IMR-90 (cell line): ENCODE measurements around the gene ATP11A. TPM values are rescaled to one million over a fixed set of nuclear protein-coding genes. Genes with fewer than 3 reads are reported as not detected.

Source experiments
- ATAC-seq: fragments of 200-7000 bp; cut with Tn5 transposase; 2 replicates; pipeline ENCODE4 v1.9.1; 2020; ENCODE audit warnings: low read depth, mild to moderate bottlenecking, moderate library complexity
- BruUV-seq: library from RNA; stranded (reverse); fragments of 400-500 nt; replicated peaks from 2 replicates; lab custom pipeline; 2021; lab: Mats Ljungman, UMichigan
- CTCF ChIA-PET: fragments of 300-600 bp; formaldehyde crosslinking; extraction: SDS; loops from one replicate; lab custom pipeline; 2021; ENCODE audit warnings: antibody characterized with exemption; lab: Yijun Ruan, JAX
- POLR2A ChIA-PET: fragments of 300-600 bp; sonication (Branson Sonifier 250); formaldehyde crosslinking; loops from one replicate; lab custom pipeline; 2022; ENCODE audit warnings: antibody characterized with exemption; ENCODE audit not compliant: unreplicated experiment; lab: Charles Lee
- DNase-seq: peaks from one replicate; pipeline ENCODE4 v3.0.0; 2013
- H2AFZ ChIP-seq: replicated peaks from 2 replicates; pipeline ENCODE3; 2013; ENCODE audit warnings: low read length, mild to moderate bottlenecking; ENCODE audit not compliant: poor library complexity
- H2AK5ac ChIP-seq: 2 replicates; pipeline ENCODE4 v1.6.1; 2013; ENCODE audit warnings: low read depth, low read length, inconsistent platforms
- H2AK9ac ChIP-seq: replicated peaks from 2 replicates; pipeline ENCODE3; 2013; ENCODE audit warnings: mild to moderate bottlenecking, low read depth, low read length, moderate library complexity; ENCODE audit not compliant: poor library complexity
- H2BK120ac ChIP-seq: 2 replicates; pipeline ENCODE4 v1.6.1; 2013; ENCODE audit warnings: low read depth, low read length, inconsistent platforms
- H2BK15ac ChIP-seq: 3 replicates; pipeline ENCODE4 v1.6.1; 2013; ENCODE audit warnings: low read depth, low read length, inconsistent platforms
- H2BK20ac ChIP-seq: 2 replicates; pipeline ENCODE4 v1.6.1; 2013; ENCODE audit warnings: low read depth, mild to moderate bottlenecking, inconsistent platforms, low read length, moderate library complexity
- H2BK5ac ChIP-seq: 2 replicates; pipeline ENCODE4 v1.6.1; 2013; ENCODE audit warnings: mild to moderate bottlenecking, low read depth, low read length, inconsistent platforms; ENCODE audit not compliant: poor library complexity, severe bottlenecking
- H3K14ac ChIP-seq: replicated peaks from 2 replicates; pipeline ENCODE4 v1.6.1; 2013; ENCODE audit warnings: low read depth, low read length, inconsistent platforms
- H3K18ac ChIP-seq: 2 replicates; pipeline ENCODE4 v1.6.1; 2013; ENCODE audit warnings: low read depth, low read length, control low read depth
- H3K23ac ChIP-seq: 2 replicates; pipeline ENCODE4 v1.6.1; 2013; ENCODE audit warnings: low read depth, low read length, inconsistent platforms
- H3K27ac ChIP-seq: 2 replicates; pipeline ENCODE4 v1.5.1; 2013; ENCODE audit warnings: mild to moderate bottlenecking, control low read depth, low read length; ENCODE audit not compliant: insufficient read depth
- H3K27me3 ChIP-seq: 2 replicates; pipeline ENCODE4 v1.6.1; 2013; ENCODE audit warnings: low read length; ENCODE audit not compliant: control insufficient read depth, insufficient read depth
- H3K36me3 ChIP-seq: 2 replicates; pipeline ENCODE4 v1.6.1; 2013; ENCODE audit warnings: low read length, mixed read lengths; ENCODE audit not compliant: control insufficient read depth, insufficient read depth
- H3K4ac ChIP-seq: 2 replicates; pipeline ENCODE4 v1.6.1; 2013; ENCODE audit warnings: low read depth, low read length, inconsistent platforms
- H3K4me1 ChIP-seq: 2 replicates; pipeline ENCODE4 v1.6.1; 2013; ENCODE audit warnings: low read length, mixed read lengths; ENCODE audit not compliant: control insufficient read depth, insufficient read depth
- H3K4me2 ChIP-seq: 2 replicates; pipeline ENCODE4 v1.6.1; 2013; ENCODE audit warnings: low read depth, mild to moderate bottlenecking, control low read depth, low read length, moderate library complexity
- H3K4me3 ChIP-seq: 2 replicates; pipeline ENCODE4 v1.5.1; 2013; ENCODE audit warnings: low read depth, mild to moderate bottlenecking, control low read depth, low read length, moderate library complexity; ENCODE audit not compliant: insufficient read depth
- H3K56ac ChIP-seq: 2 replicates; pipeline ENCODE4 v1.6.1; 2013; ENCODE audit warnings: low read length, inconsistent platforms; ENCODE audit not compliant: insufficient read depth; ENCODE audit errors: extremely low read depth
- H3K79me1 ChIP-seq, 2 experiments: 2 replicates each; pipeline ENCODE4 v1.6.1; 2013; ENCODE audit warnings: low read length in 2 of 2, inconsistent platforms in 1 of 2, low read depth in 1 of 2
- H3K9ac ChIP-seq: 2 replicates; pipeline ENCODE4 v1.6.1; 2013; ENCODE audit warnings: low read depth, low read length, control low read depth
- H3K9me1 ChIP-seq: 2 replicates; pipeline ENCODE4 v1.6.1; 2013; ENCODE audit warnings: low read length, inconsistent platforms; ENCODE audit not compliant: insufficient read depth
- H3K9me3 ChIP-seq: 2 replicates; pipeline ENCODE4 v1.6.1; 2013; ENCODE audit warnings: low read length; ENCODE audit not compliant: control insufficient read depth, insufficient read depth
- H4K20me1 ChIP-seq: 2 replicates; pipeline ENCODE4 v1.6.1; 2013; ENCODE audit warnings: low read length, inconsistent platforms; ENCODE audit not compliant: insufficient read depth
- H4K5ac ChIP-seq: 2 replicates; pipeline ENCODE4 v1.6.1; 2013; ENCODE audit warnings: mild to moderate bottlenecking, low read depth, low read length, control low read depth
- H4K8ac ChIP-seq, 2 experiments: 2 replicates each; pipeline ENCODE4 v1.6.1; 2013; ENCODE audit warnings: low read depth in 2 of 2, low read length in 2 of 2, control low read depth in 1 of 2, inconsistent platforms in 1 of 2
- H4K91ac ChIP-seq: 2 replicates; pipeline ENCODE4 v1.6.1; 2013; ENCODE audit warnings: low read depth, low read length, inconsistent platforms; ENCODE audit not compliant: insufficient read depth
- BHLHE40 ChIP-seq: fragments of 150-350 bp; IDR thresholded peaks from 2 replicates; pipeline ENCODE4 v1.6.1; 2016; ENCODE audit warnings: mild to moderate bottlenecking, low read depth, low read length
- CEBPB ChIP-seq: IDR thresholded peaks from 2 replicates; pipeline ENCODE4 v1.6.1; 2012; ENCODE audit warnings: low read depth, low read length, improper control_type of control experiment
- CHD1 ChIP-seq: IDR thresholded peaks from 2 replicates; pipeline ENCODE4 v1.6.1; 2012; ENCODE audit warnings: low read depth, low read length, improper control_type of control experiment
- CTCF ChIP-seq: conservative IDR thresholded peaks from 2 replicates; pipeline ENCODE4 v1.5.1; 2012; ENCODE audit warnings: mild to moderate bottlenecking, low read depth, low read length, improper control_type of control experiment
- ELK1 ChIP-seq: fragments of 150-350 bp; IDR thresholded peaks from 2 replicates; pipeline ENCODE4 v1.6.1; 2016; ENCODE audit warnings: low read depth, mild to moderate bottlenecking, low read length, moderate library complexity, borderline replicate concordance
- FOS ChIP-seq: fragments of 150-350 bp; IDR thresholded peaks from 2 replicates; pipeline ENCODE4 v1.6.1; 2016; ENCODE audit warnings: low read depth, low read length
- MAFK ChIP-seq: IDR thresholded peaks from 2 replicates; pipeline ENCODE4 v1.6.1; 2012; ENCODE audit warnings: low read depth, low read length, improper control_type of control experiment
- MAZ ChIP-seq: IDR thresholded peaks from 2 replicates; pipeline ENCODE4 v1.6.1; 2012; ENCODE audit warnings: low read depth, mild to moderate bottlenecking, low read length, improper control_type of control experiment, moderate library complexity, borderline replicate concordance
- MXI1 ChIP-seq: IDR thresholded peaks from 2 replicates; pipeline ENCODE4 v1.6.1; 2012; ENCODE audit warnings: low read depth, mild to moderate bottlenecking, low read length, moderate library complexity, borderline replicate concordance
- NFE2L2 ChIP-seq: fragments of 150-350 bp; IDR thresholded peaks from 2 replicates; pipeline ENCODE4 v1.6.1; 2016; ENCODE audit warnings: low read depth, mild to moderate bottlenecking, low read length
- POLR2A ChIP-seq: IDR thresholded peaks from 2 replicates; pipeline ENCODE4 v1.6.1; 2012; ENCODE audit warnings: mild to moderate bottlenecking, low read depth, low read length
- RAD21 ChIP-seq: IDR thresholded peaks from 2 replicates; pipeline ENCODE4 v1.6.1; 2012; ENCODE audit warnings: low read length, improper control_type of control experiment
- RCOR1 ChIP-seq: IDR thresholded peaks from 2 replicates; pipeline ENCODE4 v1.6.1; 2012; ENCODE audit warnings: mild to moderate bottlenecking, low read length, improper control_type of control experiment; ENCODE audit not compliant: insufficient replicate concordance
- RFX5 ChIP-seq: IDR thresholded peaks from 2 replicates; pipeline ENCODE4 v1.8.0; 2012; ENCODE audit warnings: low read depth, mild to moderate bottlenecking, low read length, moderate library complexity
- SMC3 ChIP-seq: fragments of 150-350 bp; IDR thresholded peaks from 2 replicates; pipeline ENCODE4 v1.6.1; 2016; ENCODE audit warnings: low read depth, mild to moderate bottlenecking, antibody characterized with exemption, low read length, moderate library complexity
- USF2 ChIP-seq: fragments of 150-350 bp; IDR thresholded peaks from 2 replicates; pipeline ENCODE4 v1.6.1; 2017; ENCODE audit warnings: mild to moderate bottlenecking, antibody characterized with exemption, low read length, low read depth
- WGBS, 2 experiments: methylation state at CpG; one replicate each; pipeline versions ENCODE4 v1.1.5 to v1.1.7; 2013; ENCODE audit warnings: missing lambda C conversion rate in 2 of 2; ENCODE audit not compliant: insufficient read length in 1 of 2; ENCODE audit errors: extremely low coverage in 2 of 2; 5-methylcytosine and 5-hydroxymethylcytosine counted together
- dilution Hi-C: fragments of 300-500 bp; cut with HindIII; formaldehyde crosslinking; loops from one replicate; pipeline ENCODE4 v1.14.3; 2018; ENCODE audit warnings: low sequenced_read_pairs; ENCODE audit not compliant: unreplicated experiment
- in situ Hi-C: fragments of 300-500 bp; cut with MboI; formaldehyde crosslinking; loops from 3 replicates; pipeline ENCODE4 v1.14.3; 2019; ENCODE audit warnings: low sequenced_read_pairs, inconsistent platforms, mixed read lengths
- intact Hi-C: fragments of 100-400 bp; cut with micrococcal nuclease; formaldehyde crosslinking; loops from 2 replicates; pipeline ENCODE4 v1.10.0; 2022
- polyA plus RNA-seq, 3 experiments: library from polyadenylated mRNA; depleted of rRNA; stranded (reverse); fragments of >200 nt; gene quantifications; 2 replicates each; pipeline ENCODE4 v1.2.3, GENCODE V29; 2012; ENCODE audit warnings: low replicate concordance in 1 of 3
- total RNA-seq: library from RNA; depleted of rRNA; stranded (reverse); fragments of >200 nt; gene quantifications from 2 replicates; pipeline ENCODE4 v1.2.3, GENCODE V29; 2012

ATP11A gene
- total and polyA plus RNA-seq, 2 of the 4 experiments (the other 2 are of a cell fraction): 8.4 to 12.0 TPM

- Histone ChIP-seq H3K4me1 (no peaks in the 10 kb centered on the region; the same call in 1 of the 2 replicates), H3K4me2 (no peak overlapping the region), H4K91ac (no peak overlapping the region), H3K14ac (no peak overlapping the region), H3K36me3 (peaks cover 3% of the 10 kb centered on the region; the same call in 1 of the 2 replicates), H3K9me3 (no peaks in the 10 kb centered on the region), H3K23ac (no peak overlapping the region), H4K5ac (no peak overlapping the region), H3K9me1 (no peaks in the 10 kb centered on the region; the same call in 1 of the 2 replicates), H3K79me1 (peaks cover 4 to 17% of the 10 kb centered on the region in 2 experiments; a peak in 2 of 4 replicates), H3K4me3 (no peak overlapping the region), H4K20me1 (peaks cover 24% of the 10 kb centered on the region), H3K56ac (no peak overlapping the region), H3K9ac (no peak overlapping the region), H3K27me3 (no peaks in the 10 kb centered on the region), H2AFZ (no peak overlapping the region), H3K18ac (no peak overlapping the region), H2AK9ac (no peak overlapping the region), H2BK120ac (no peak overlapping the region), H2BK5ac (no peak overlapping the region), H2AK5ac (no peak overlapping the region), H2BK15ac (no peak overlapping the region), H3K27ac (no peak overlapping the region), H2BK20ac (no peak overlapping the region), H3K4ac (no peak overlapping the region), H4K8ac (no peak overlapping the region)
- TF ChIP-seq FOS (no peak), ELK1 (no peak), MXI1 (no peak), CEBPB (no peak), USF2 (no peak), CTCF (no peak), CHD1 (no peak), RAD21 (no peak), BHLHE40 (no peak), NFE2L2 (no peak), MAZ (no peak), SMC3 (no peak), RFX5 (no peak), MAFK (no peak), POLR2A (no peak), RCOR1 (no peak)
- WGBS, 2 experiments: 100% methylated on average over 1 of the region's 18 CpGs; no CpG with 5 or more reads in 1 of the 2 experiments
- intact Hi-C loops (no loop called here), dilution Hi-C loops (no loop called here), in situ Hi-C loops (no loop called here)
- ChIA-PET CTCF (no interaction called here), POLR2A (no interaction called here)
- DNase-seq (no peak), ATAC-seq (no peak)
- no TSS peak for BruUV-seq
These were observed 82.2 kb downstream of the ATP11A start for GRCh38 chr13:112771877-112772538.
